GM21619 (cell line): ENCODE measurements around the gene ZNF423.

Source experiments
- ATAC-seq: cut with Tn5 transposase; IDR thresholded peaks from one replicate; pipeline ENCODE4 v1.9.1; 2021; ENCODE audit not compliant: unreplicated experiment

ZNF423 gene

GRCh38 chr16:49488336-49488735, 367.6 kb downstream of the ZNF423 start:
- ATAC-seq: no peak

GRCh38 chr16:49487746-49488145, 368.2 kb downstream of the ZNF423 start:
- no peak for ATAC-seq

GRCh38 chr16:49486400-49486799, 369.5 kb downstream of the ZNF423 start:
- ATAC-seq: no peak

- ATAC-seq: no peak
Observed at GRCh38 chr16:49485663-49486062, 370.2 kb downstream of the ZNF423 start.

GRCh38 chr16:49484936-49485335, 371.0 kb downstream of the ZNF423 start:
- ATAC-seq: no peak

- ATAC-seq: peak; percentile 60
Observed at GRCh38 chr16:49484451-49484849, 371.5 kb downstream of the ZNF423 start.

- no peak for ATAC-seq
Observed at GRCh38 chr16:49483651-49484450, 372.1 kb downstream of the ZNF423 start.

- ATAC-seq: no peak
Observed at GRCh38 chr16:49483251-49483650, 372.7 kb downstream of the ZNF423 start.

GRCh38 chr16:49482690-49483089, 373.2 kb downstream of the ZNF423 start:
- no peak for ATAC-seq

GRCh38 chr16:49478616-49479015, 377.3 kb downstream of the ZNF423 start:
- ATAC-seq: no peak

- no peak for ATAC-seq
Observed at GRCh38 chr16:49478107-49478506, 377.8 kb downstream of the ZNF423 start.

GRCh38 chr16:49477250-49477895, 378.5 kb downstream of the ZNF423 start:
- ATAC-seq: no peak

GRCh38 chr16:49474741-49475140, 381.2 kb downstream of the ZNF423 start:
- ATAC-seq: no peak

GRCh38 chr16:49473773-49474172, 382.1 kb downstream of the ZNF423 start:
- no peak for ATAC-seq

GRCh38 chr16:49473131-49473530, 382.8 kb downstream of the ZNF423 start:
- ATAC-seq: no peak

GRCh38 chr16:49472598-49472997, 383.3 kb downstream of the ZNF423 start:
- ATAC-seq: no peak

- no peak for ATAC-seq
Observed at GRCh38 chr16:49471038-49471727, 384.7 kb downstream of the ZNF423 start.

GRCh38 chr16:49470513-49470991, 385.4 kb downstream of the ZNF423 start:
- ATAC-seq: no peak

- no peak for ATAC-seq
Observed at GRCh38 chr16:49469930-49470451, 385.9 kb downstream of the ZNF423 start.

- no peak for ATAC-seq
Observed at GRCh38 chr16:49469311-49469670, 386.6 kb downstream of the ZNF423 start.

- ATAC-seq: no peak
Observed at GRCh38 chr16:49468611-49469310, 387.2 kb downstream of the ZNF423 start.
